MM.1S (cell line): ENCODE results near the gene MYO10.

Source experiments
- DNase-seq: peaks from one replicate; pipeline ENCODE4 v3.0.0-alpha.2; 2015
- H2AFZ ChIP-seq: fragments of 300-600 bp; sonication (generic); 2 replicates; pipeline ENCODE4 v1.6.0; 2016; ENCODE audit warnings: antibody characterized with exemption, low read length
- H3F3A ChIP-seq: fragments of 300-600 bp; sonication (generic); 2 replicates; pipeline ENCODE4 v1.6.1; 2016; ENCODE audit warnings: mild to moderate bottlenecking, antibody characterized with exemption, low read length, moderate library complexity, mixed read lengths; ENCODE audit not compliant: insufficient read depth
- H3K27ac ChIP-seq: fragments of 300-600 bp; sonication (generic); 2 replicates; pipeline ENCODE4 v1.5.1; 2016; ENCODE audit warnings: mild to moderate bottlenecking, low read length
- H3K27me3 ChIP-seq: fragments of 300-600 bp; sonication (generic); replicated peaks from 2 replicates; pipeline ENCODE4 v1.6.0; 2016; ENCODE audit warnings: low read length; ENCODE audit not compliant: insufficient read depth
- H3K36me3 ChIP-seq: fragments of 300-600 bp; sonication (generic); replicated peaks from 2 replicates; pipeline ENCODE4 v1.6.1; 2016; ENCODE audit warnings: mild to moderate bottlenecking, low read length, mixed read lengths; ENCODE audit not compliant: insufficient read depth
- H3K4me1 ChIP-seq: fragments of 300-600 bp; sonication (generic); 2 replicates; pipeline ENCODE4 v1.6.1; 2016; ENCODE audit warnings: low read length, mixed read lengths
- H3K4me2 ChIP-seq: fragments of 300-600 bp; sonication (generic); 2 replicates; pipeline ENCODE4 v1.6.0; 2016; ENCODE audit warnings: low read depth, low read length
- H3K4me3 ChIP-seq: fragments of 300-600 bp; sonication (generic); 2 replicates; pipeline ENCODE4 v1.5.1; 2016; ENCODE audit warnings: low read length, mixed read lengths
- H3K79me2 ChIP-seq: fragments of 300-600 bp; sonication (generic); 2 replicates; pipeline ENCODE4 v1.6.1; 2016; ENCODE audit warnings: mixed run types, low read length, mixed read lengths
- H3K9ac ChIP-seq: fragments of 300-600 bp; sonication (generic); 2 replicates; pipeline ENCODE4 v1.6.1; 2016; ENCODE audit warnings: low read length, mixed read lengths
- H3K9me2 ChIP-seq: fragments of 300-600 bp; sonication (generic); replicated peaks from 2 replicates; pipeline ENCODE4 v1.6.1; 2016; ENCODE audit warnings: mild to moderate bottlenecking, low read length, mixed read lengths; ENCODE audit not compliant: insufficient read depth
- H3K9me3 ChIP-seq: fragments of 300-600 bp; sonication (generic); replicated peaks from 2 replicates; pipeline ENCODE4 v1.6.1; 2016; ENCODE audit warnings: mild to moderate bottlenecking, low read length, mixed read lengths; ENCODE audit not compliant: insufficient read depth
- H4K20me1 ChIP-seq: fragments of 300-600 bp; sonication (generic); 2 replicates; pipeline ENCODE4 v1.6.1; 2016; ENCODE audit warnings: mild to moderate bottlenecking, low read length, moderate library complexity, mixed read lengths; ENCODE audit not compliant: insufficient read depth
- CTCF ChIP-seq: fragments of 300-600 bp; sonication (generic); IDR thresholded peaks from 2 replicates; pipeline ENCODE4 v1.5.1; 2016; ENCODE audit warnings: antibody characterized with exemption, low read length, mixed read lengths
- EZH2 ChIP-seq: fragments of 300-600 bp; sonication (generic); optimal IDR thresholded peaks from 2 replicates; pipeline ENCODE3; 2017; ENCODE audit warnings: low read depth, mild to moderate bottlenecking, antibody characterized with exemption, low read length, mixed read lengths
- EZH2phosphoT487 ChIP-seq: fragments of 300-600 bp; sonication (generic); IDR thresholded peaks from 2 replicates; pipeline ENCODE4 v1.6.1; 2018; ENCODE audit warnings: antibody characterized with exemption, low read length

Gene MYO10

GRCh38 chr5:16616536-16617273 lies 319.4 kb downstream of the MYO10 start, which contains the start of gene RETREG1:
Gene RETREG1 (minus strand): TSS chr5:16616997. CDS start chr5:16616971, 26 bp downstream.
- no peaks in the 10 kb centered on the region for H3K9me3 ChIP-seq
- no peaks in the 10 kb centered on the region for H4K20me1 ChIP-seq
- TF ChIP-seq EZH2 = no peak
- no peak for TF ChIP-seq CTCF
- TF ChIP-seq EZH2phosphoT487 = no peak
- H3K9ac ChIP-seq = peak within 1 kb of the TSS; percentile 49; the same call in 1 of the 2 replicates
- no peaks in the 10 kb centered on the region for H3K36me3 ChIP-seq
- no peak within 1 kb of the TSS for H3K27ac ChIP-seq
- H3F3A ChIP-seq = no peaks in the 10 kb centered on the region
- peak; percentile 56 for DNase-seq
- H3K27me3 ChIP-seq = no peaks in the 10 kb centered on the region
- H3K79me2 ChIP-seq = no peaks in the 10 kb centered on the region
- H3K4me2 ChIP-seq = peak within 1 kb of the TSS; percentile 92
- H2AFZ ChIP-seq = peak within 1 kb of the TSS; percentile 71
- H3K4me1 ChIP-seq = no peaks in the 10 kb centered on the region
- H3K9me2 ChIP-seq = no peaks in the 10 kb centered on the region
- peak within 1 kb of the TSS; percentile 77 for H3K4me3 ChIP-seq

- Histone ChIP-seq H3K9me3 (no peaks in the 10 kb centered on the region), H3K27me3 (no peaks in the 10 kb centered on the region), H3K9ac (peak overlapping the region; percentile 49; the same call in 1 of the 2 replicates), H3K4me1 (no peaks in the 10 kb centered on the region), H3K4me3 (peak overlapping the region; percentile 77), H3K79me2 (no peaks in the 10 kb centered on the region), H2AFZ (peak overlapping the region; percentile 71), H4K20me1 (no peaks in the 10 kb centered on the region), H3K27ac (no peak overlapping the region), H3F3A (no peaks in the 10 kb centered on the region), H3K36me3 (no peaks in the 10 kb centered on the region), H3K4me2 (peak overlapping the region; percentile 92), H3K9me2 (no peaks in the 10 kb centered on the region)
- peak; percentile 13 for DNase-seq
- TF ChIP-seq EZH2phosphoT487 (no peak), EZH2 (no peak), CTCF (no peak)
Observed at GRCh38 chr5:16615741-16616535, 320.1 kb downstream of the MYO10 start.

- Histone ChIP-seq H3K9me3 (no peaks in the 10 kb centered on the region), H2AFZ (no peak overlapping the region), H3K27ac (no peak overlapping the region), H3K4me1 (no peaks in the 10 kb centered on the region), H3K79me2 (no peaks in the 10 kb centered on the region), H3F3A (no peaks in the 10 kb centered on the region), H3K4me2 (no peak overlapping the region), H3K9ac (no peak overlapping the region), H4K20me1 (no peaks in the 10 kb centered on the region), H3K9me2 (no peaks in the 10 kb centered on the region), H3K4me3 (no peak overlapping the region), H3K27me3 (no peaks in the 10 kb centered on the region), H3K36me3 (no peaks in the 10 kb centered on the region)
- DNase-seq = no peak
- TF ChIP-seq CTCF (no peak), EZH2 (no peak), EZH2phosphoT487 (no peak)
Observed at GRCh38 chr5:16612007-16612406, 324.1 kb downstream of the MYO10 start.
